Suprapubic skin (tissue), 4 donors: Measurements from ENCODE around the gene FBXO11.

Source experiments
- EP300 ChIP-seq: sonication (generic); formaldehyde crosslinking; IDR thresholded peaks from one replicate; pipeline ENCODE4 v1.6.1; 2017; ENCODE audit warnings: antibody characterized with exemption
- POLR2A ChIP-seq, 2 donors: fragments of 450-650 bp; IDR thresholded peaks; one replicate each; pipeline ENCODE4 v1.6.1; 2017; ENCODE audit warnings: antibody characterized with exemption in 2 of 2, mild to moderate bottlenecking in 2 of 2, moderate library complexity in 2 of 2
- POLR2AphosphoS5 ChIP-seq, 3 donors: sonication (generic); formaldehyde crosslinking; IDR thresholded peaks; one replicate each; pipeline ENCODE4 v1.6.1; 2017; ENCODE audit warnings: antibody characterized with exemption in 3 of 3
- TF ChIP-seq, protein P1 (sequence below), 2 donors: fragments of 200-600 bp in 1 of 2; fragments of 450-650 bp in 1 of 2; sonication (generic) in 1 of 2; IDR thresholded peaks; one replicate each; pipeline ENCODE4 v1.5.1; 2016 to 2019; ENCODE audit warnings: antibody characterized with exemption in 2 of 2, mild to moderate bottlenecking in 1 of 2, moderate library complexity in 1 of 2

DNA sequence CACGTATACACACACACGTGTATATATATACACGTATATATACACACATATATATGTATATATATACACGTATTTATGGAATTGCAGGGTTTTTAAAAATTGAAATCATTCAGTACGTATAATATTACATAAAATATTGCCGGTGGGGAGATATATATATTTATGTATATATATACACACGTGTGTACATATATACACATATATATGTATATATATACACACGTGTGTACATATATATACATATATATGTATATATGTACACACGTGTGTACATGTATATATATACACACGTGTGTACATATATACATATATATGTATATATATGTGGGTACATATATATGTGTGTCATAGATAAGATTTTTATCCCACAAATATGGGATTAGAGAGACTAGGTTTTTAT is 5.4 kb downstream of the FBXO11 start:
- TF ChIP-seq, protein P1, sequence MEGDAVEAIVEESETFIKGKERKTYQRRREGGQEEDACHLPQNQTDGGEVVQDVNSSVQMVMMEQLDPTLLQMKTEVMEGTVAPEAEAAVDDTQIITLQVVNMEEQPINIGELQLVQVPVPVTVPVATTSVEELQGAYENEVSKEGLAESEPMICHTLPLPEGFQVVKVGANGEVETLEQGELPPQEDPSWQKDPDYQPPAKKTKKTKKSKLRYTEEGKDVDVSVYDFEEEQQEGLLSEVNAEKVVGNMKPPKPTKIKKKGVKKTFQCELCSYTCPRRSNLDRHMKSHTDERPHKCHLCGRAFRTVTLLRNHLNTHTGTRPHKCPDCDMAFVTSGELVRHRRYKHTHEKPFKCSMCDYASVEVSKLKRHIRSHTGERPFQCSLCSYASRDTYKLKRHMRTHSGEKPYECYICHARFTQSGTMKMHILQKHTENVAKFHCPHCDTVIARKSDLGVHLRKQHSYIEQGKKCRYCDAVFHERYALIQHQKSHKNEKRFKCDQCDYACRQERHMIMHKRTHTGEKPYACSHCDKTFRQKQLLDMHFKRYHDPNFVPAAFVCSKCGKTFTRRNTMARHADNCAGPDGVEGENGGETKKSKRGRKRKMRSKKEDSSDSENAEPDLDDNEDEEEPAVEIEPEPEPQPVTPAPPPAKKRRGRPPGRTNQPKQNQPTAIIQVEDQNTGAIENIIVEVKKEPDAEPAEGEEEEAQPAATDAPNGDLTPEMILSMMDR (IDR thresholded peaks at IDR 0.05): no peak
- TF ChIP-seq EP300 (no peak), POLR2AphosphoS5 (IDR thresholded peaks at IDR 0.05) (no peak), POLR2A (IDR thresholded peaks at IDR 0.05) (no peak)
